GM21515 (cell line): Measurements from ENCODE around the gene TTLL11.
"Not testable (repeated sequence)": the region's sequence is repeated elsewhere in the genome, so short reads cannot be mapped to it uniquely, and the experiment has no call there.

Experiments
- ATAC-seq: cut with Tn5 transposase; IDR thresholded peaks from one replicate; pipeline ENCODE4 v1.9.1; 2021; ENCODE audit not compliant: unreplicated experiment

Gene TTLL11

DNA sequence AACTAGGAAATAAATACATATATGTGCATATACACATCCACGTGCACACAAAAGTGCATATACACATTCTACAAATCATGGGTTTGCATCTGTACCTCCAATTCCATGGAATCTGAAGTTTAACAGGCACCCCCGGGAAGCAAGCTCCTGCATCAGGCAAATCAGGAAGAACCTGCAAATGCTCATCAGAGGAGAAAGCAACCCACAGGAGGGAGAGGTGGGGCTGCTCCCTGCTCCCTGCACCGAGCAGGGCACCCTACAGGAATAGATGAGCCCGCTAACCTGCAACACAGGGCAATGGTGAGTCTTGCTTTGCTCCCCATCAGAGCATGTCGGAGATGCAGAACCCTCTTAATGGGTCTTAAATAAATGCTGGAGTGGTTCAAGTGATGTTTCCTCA is 290.4 kb downstream of the TTLL11 start:
- no peak for ATAC-seq

GRCh38 chr9:121801579-121801978 is 291.5 kb downstream of the TTLL11 start:
- no peak for ATAC-seq

- no peak for ATAC-seq
Observed at GRCh38 chr9:121800376-121800775, 292.7 kb downstream of the TTLL11 start.

- ATAC-seq: no peak
Observed at GRCh38 chr9:121798941-121799340, 294.2 kb downstream of the TTLL11 start.

DNA sequence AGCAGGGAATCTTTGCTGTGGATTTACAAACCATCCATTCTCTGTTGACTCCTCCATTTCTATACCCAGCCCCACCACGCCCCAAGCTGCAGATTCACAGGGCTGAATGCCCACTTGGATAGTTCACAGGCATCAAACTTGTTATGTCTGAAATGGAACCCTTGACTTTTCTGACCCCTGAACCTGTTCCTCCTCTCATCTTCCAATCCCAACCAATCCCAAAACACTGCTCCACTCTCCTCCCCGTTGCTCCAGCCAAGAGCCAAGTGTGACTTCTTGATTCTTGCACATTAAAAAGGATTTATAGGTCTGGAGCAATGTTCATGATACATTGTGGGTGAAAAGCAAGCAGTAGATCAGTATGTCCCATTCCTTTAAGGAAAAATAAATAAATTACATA is 296.0 kb downstream of the TTLL11 start:
- no peak for ATAC-seq

DNA sequence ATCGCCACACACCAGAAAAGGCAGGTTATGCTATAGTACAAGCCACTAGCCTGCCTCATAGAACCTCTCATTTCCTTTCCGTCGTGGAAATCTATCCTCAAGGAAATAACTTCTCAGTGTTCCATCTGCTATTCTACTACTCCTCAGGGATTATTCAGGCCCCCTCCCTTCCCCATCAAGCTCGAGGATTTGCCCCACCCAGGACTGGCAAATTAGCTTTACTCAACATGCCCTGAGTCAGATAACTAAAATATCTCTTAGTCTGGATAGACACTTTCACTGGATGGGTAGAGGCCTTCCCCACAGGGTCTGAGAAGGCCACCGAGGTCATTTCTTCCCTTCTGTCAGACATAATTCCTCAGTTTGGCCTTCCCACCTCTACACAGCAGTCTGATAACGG is 298.8 kb downstream of the TTLL11 start:
- not testable (repeated sequence) for ATAC-seq

DNA sequence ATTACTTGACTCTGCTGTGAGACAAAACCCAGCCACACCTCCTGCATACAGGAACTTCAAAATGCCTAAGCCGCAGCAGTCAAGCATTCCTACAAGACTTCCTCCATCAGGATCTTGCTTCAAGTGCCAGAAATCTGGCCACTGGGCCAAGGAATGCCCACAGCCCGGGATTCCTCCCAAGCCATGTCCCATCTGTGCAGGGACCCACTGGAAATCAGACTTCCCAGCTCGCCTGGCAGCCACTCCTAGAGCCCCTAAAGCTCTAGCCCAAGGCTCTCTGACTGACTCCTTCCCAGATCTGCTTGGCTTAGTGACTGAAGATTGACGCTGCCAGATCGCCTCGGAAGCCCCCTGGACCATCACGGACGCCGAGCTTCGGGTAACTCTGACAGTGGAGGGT is 300.6 kb downstream of the TTLL11 start:
- not testable (repeated sequence) for ATAC-seq

GRCh38 chr9:121790841-121791240 is 302.3 kb downstream of the TTLL11 start:
- ATAC-seq: no peak

DNA sequence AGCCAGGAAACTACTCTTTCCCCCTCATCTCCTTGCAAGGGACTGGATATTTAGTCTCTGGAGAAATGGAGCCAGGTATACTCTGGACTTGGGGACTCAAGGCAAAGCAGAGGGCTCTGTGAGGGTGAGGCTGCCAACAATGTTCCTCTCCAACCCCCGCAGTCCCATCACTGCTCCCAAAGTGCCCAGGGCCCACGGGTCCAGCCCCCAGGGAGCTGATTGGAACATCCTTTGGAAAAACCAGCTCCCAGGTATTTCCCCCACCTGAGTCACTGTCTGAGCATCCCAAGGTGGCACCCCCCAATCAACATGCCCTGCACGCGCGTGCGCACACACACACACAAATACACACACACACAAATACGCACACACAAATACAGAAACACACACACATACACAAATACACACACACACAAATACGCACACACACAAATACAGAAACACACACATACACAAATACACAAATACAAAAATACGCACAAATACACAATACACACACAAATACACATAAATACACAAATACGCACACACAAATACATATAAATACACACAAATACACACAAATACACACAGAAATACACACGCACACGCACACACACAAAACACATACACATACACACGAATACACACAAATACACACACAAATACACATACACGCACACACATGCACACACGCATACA is 304.3 kb downstream of the TTLL11 start:
- no peak for ATAC-seq

DNA sequence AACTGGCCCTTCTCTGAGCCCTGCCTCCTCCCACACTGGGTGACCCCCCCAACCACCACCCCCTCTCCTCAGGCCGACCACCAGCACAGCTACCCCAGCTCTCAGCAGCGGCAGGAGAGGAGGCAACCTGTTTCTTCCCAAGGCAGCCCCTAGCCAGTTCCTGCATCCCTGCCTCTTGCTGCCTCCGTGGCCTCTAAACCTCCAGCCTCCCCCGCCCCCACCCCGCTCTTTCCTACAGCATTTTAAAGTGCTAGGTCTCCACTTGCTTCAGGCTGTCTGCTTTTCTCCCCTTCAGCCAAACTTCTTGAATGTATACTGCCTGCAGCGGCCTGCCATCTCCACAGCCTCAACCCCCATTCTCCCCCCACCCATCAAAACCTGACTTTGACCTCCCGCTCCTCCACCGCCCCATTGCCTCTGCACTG is 306.1 kb downstream of the TTLL11 start:
- no peak for ATAC-seq

- no peak for ATAC-seq
Observed at GRCh38 chr9:121786543-121786948, 306.6 kb downstream of the TTLL11 start.

GRCh38 chr9:121785673-121786542 is 307.2 kb downstream of the TTLL11 start:
- ATAC-seq: no peak

DNA sequence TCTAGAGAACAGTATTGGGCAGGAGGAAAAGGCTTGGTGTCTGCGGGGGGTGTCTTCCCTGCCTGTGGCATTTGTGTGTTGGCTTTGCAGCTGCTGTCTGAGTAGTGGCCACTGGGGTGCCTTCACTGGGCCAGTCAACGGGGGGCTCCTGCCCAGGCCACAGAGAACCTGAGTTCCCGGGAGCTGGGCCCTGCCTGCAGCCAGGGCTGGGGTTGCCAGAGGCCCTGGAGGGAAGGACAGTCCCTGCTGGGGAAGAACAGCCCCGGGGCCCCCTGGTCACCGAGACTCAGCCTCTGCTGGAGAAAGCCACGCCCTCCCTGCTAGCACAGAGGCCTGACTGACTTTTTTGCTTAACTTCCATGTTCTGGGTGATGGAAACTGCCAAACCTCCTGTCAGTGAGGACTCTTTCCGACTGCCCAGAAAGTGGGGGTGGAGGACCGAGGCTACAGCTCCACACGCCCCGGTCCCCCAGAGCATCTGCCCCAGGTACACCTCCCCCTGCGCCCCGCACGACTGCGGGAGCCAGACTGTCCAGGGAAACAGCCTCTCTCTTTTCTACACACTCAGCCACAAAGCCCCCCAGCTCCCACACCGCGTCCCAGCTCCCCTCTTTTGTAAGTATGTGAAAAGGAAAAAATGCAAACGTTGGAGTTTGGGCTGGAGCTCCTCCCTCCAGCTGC is 308.2 kb downstream of the TTLL11 start:
- no peak for ATAC-seq

DNA sequence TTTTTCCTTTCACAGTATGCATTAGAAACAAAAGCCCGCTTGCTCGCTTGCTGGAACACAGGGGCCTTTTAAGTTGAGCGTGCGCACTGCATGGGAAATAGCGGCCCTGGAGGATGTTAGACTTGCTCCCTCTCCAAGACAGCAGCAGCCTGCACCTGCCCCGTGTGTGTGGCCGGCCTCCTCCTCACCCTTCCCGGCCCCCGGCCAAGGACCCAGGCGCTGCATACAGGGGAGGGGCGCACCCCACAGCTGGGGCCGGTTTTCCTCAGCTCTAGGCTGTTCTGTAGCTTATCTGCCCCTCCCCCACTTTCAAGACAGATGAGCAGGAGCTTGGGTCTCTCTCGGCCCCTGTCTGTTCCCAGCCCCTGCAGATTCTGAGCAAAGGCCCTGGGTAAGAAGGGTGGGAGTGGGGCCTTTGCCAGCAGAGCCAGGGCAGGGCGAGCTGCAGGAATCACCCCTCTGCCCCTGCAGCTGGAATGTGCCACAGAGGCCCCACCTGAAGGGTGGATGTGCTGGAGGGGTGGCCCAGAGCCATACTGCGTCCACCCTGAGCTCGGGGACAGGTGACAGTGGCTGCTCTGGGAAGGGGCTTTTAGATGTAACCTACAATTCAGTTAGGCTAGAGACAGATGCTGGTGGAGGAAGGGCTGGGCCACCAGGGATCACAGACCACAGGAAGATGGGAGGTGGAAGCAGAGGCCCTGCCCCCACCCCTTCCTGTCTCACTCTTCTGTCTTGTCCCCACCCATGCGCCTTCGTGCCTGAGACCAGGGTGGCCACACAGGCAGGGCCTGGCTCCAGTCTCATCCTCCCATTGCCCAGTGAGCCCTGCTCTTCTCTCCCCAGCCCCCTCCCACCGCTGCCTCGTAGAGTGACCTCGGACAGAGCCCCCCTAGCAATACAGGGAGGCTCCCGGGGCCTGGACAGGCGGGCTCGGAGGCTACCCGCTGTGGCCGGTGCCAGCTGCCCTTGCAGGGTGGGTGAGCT is 309.3 kb downstream of the TTLL11 start:
- ATAC-seq: no peak

GRCh38 chr9:121783111-121783510 is 310.0 kb downstream of the TTLL11 start:
- no peak for ATAC-seq

GRCh38 chr9:121782514-121783110 is 310.5 kb downstream of the TTLL11 start:
- no peak for ATAC-seq

- no peak for ATAC-seq
Observed at GRCh38 chr9:121781701-121782464, 311.2 kb downstream of the TTLL11 start.

DNA sequence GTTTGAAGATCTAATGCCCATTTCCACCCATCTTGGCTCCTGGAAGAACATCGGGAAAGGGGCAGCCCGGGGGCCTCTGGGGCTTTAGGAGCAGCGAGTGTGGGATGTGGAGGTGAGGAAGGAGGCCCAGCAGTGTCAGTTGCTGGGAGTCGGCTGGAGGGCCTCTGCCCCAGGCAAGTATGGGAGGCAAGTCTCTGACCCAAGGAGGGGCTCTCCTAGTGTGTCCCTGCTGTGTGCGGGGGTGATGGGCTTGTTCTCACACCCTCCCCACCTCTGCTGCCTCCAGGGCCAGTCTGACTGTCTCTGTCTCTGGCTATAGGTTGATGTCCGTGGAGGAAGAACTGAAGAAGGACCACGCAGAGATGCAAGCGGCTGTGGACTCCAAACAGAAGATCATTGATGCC is 312.0 kb downstream of the TTLL11 start:
- ATAC-seq: no peak
